Neural crest cell (in vitro differentiated cells): ENCODE data around the gene NRTN. TPM values are rescaled to one million over a fixed set of nuclear protein-coding genes. Genes with fewer than 3 reads are reported as not detected.

Source experiments
- DNase-seq: peaks from one replicate; pipeline ENCODE4 v3.0.0; 2021; ENCODE audit warnings: low read depth, mixed read lengths, low spot score
- H3K27ac Mint-ChIP-seq: one replicate; pipeline ENCODE4 v1.8.0; 2021; ENCODE audit warnings: mild to moderate bottlenecking, mixed read lengths; ENCODE audit not compliant: unreplicated experiment
- H3K27me3 Mint-ChIP-seq: 2 replicates; pipeline ENCODE4 v1.8.0; 2021; ENCODE audit warnings: low read depth, mild to moderate bottlenecking, mixed read lengths
- H3K36me3 Mint-ChIP-seq: 2 replicates; pipeline ENCODE4 v1.8.0; 2021; ENCODE audit warnings: low read depth, mild to moderate bottlenecking, mixed read lengths
- H3K4me1 Mint-ChIP-seq: 2 replicates; pipeline ENCODE4 v1.8.0; 2021; ENCODE audit warnings: mixed read lengths
- H3K4me3 Mint-ChIP-seq: one replicate; pipeline ENCODE4 v1.8.0; 2021; ENCODE audit warnings: mild to moderate bottlenecking, mixed read lengths
- H3K9me3 Mint-ChIP-seq: 2 replicates; pipeline ENCODE4 v1.8.0; 2021; ENCODE audit warnings: mixed read lengths
- CTCF ChIP-seq: fragments of 200-600 bp; sonication (generic); conservative IDR thresholded peaks from 2 replicates; pipeline ENCODE4 v1.5.0; 2021; ENCODE audit warnings: antibody characterized with exemption, mild to moderate bottlenecking
- total RNA-seq: library from RNA; stranded (reverse); gene quantifications from 2 replicates; pipeline ENCODE4 v1.2.1, GENCODE V29; 2021

The NRTN gene
- total RNA-seq, 1 donor from 2014 or later, result 4.8 TPM

GRCh38 chr19:5806133-5806489 lies 1.2 kb downstream of the NRTN start:
- no peak for TF ChIP-seq CTCF
- no peak overlapping the region for H3K27ac Mint-ChIP-seq
- no peak for DNase-seq
- peak overlapping the region; percentile 66 for H3K4me3 Mint-ChIP-seq
- peaks cover 42% of the 10 kb centered on the region for H3K27me3 Mint-ChIP-seq
- H3K9me3 Mint-ChIP-seq, result no peaks in the 10 kb centered on the region
- H3K4me1 Mint-ChIP-seq, result peaks cover 36% of the 10 kb centered on the region
- no peaks in the 10 kb centered on the region for H3K36me3 Mint-ChIP-seq

- Mint-ChIP-seq H3K9me3 (no peaks in the 10 kb centered on the region), H3K27me3 (peaks cover 41% of the 10 kb centered on the region), H3K4me3 (peak overlapping the region; percentile 6), H3K4me1 (peaks cover 34% of the 10 kb centered on the region), H3K27ac (peak overlapping the region; percentile 2), H3K36me3 (no peaks in the 10 kb centered on the region)
- DNase-seq, result no peak
- TF ChIP-seq CTCF, result no peak
Observed at GRCh38 chr19:5806905-5807304, 2.0 kb downstream of the NRTN start.

GRCh38 chr19:5808120-5808816 lies 3.4 kb downstream of the NRTN start:
- H3K4me3 Mint-ChIP-seq, result no peak overlapping the region
- H3K9me3 Mint-ChIP-seq, result no peaks in the 10 kb centered on the region
- DNase-seq, result no peak
- H3K36me3 Mint-ChIP-seq, result no peaks in the 10 kb centered on the region
- H3K27ac Mint-ChIP-seq, result no peak overlapping the region
- H3K27me3 Mint-ChIP-seq, result peaks cover 33% of the 10 kb centered on the region
- no peak for TF ChIP-seq CTCF
- H3K4me1 Mint-ChIP-seq, result peaks cover 25% of the 10 kb centered on the region

GRCh38 chr19:5809053-5809452 lies 4.2 kb downstream of the NRTN start:
- peaks cover 27% of the 10 kb centered on the region for H3K27me3 Mint-ChIP-seq
- H3K4me1 Mint-ChIP-seq, result peaks cover 17% of the 10 kb centered on the region
- DNase-seq, result no peak
- no peak overlapping the region for H3K27ac Mint-ChIP-seq
- no peak overlapping the region for H3K4me3 Mint-ChIP-seq
- no peak for TF ChIP-seq CTCF
- no peaks in the 10 kb centered on the region for H3K36me3 Mint-ChIP-seq
- H3K9me3 Mint-ChIP-seq, result no peaks in the 10 kb centered on the region

- no peak for DNase-seq
- Mint-ChIP-seq H3K4me3 (no peak overlapping the region), H3K9me3 (no peaks in the 10 kb centered on the region), H3K4me1 (peaks cover 14% of the 10 kb centered on the region), H3K36me3 (no peaks in the 10 kb centered on the region), H3K27ac (no peak overlapping the region), H3K27me3 (peaks cover 22% of the 10 kb centered on the region)
- TF ChIP-seq CTCF, result no peak
Observed at GRCh38 chr19:5809469-5809868, 4.6 kb downstream of the NRTN start.
